SK-N-SH (cell line): ENCODE measurements around the gene TOR2A. TPM values are rescaled to one million over a fixed set of nuclear protein-coding genes. Genes with fewer than 3 reads are reported as not detected.

ENCODE experiments used
- CTCF ChIA-PET: fragments of 300-600, 350-600 bp; formaldehyde crosslinking; extraction: SDS; loops from one replicate; lab custom pipeline; 2021; lab: Yijun Ruan, JAX
- POLR2A ChIA-PET: fragments of 350-600 bp; sonication (Branson Sonifier 250); formaldehyde crosslinking; extraction: SDS; loops from one replicate; lab custom pipeline; 2020; ENCODE audit warnings: antibody characterized with exemption, inconsistent platforms; lab: Yijun Ruan, JAX
- DNase-seq: peaks from one replicate; pipeline ENCODE4 v3.0.0; 2012
- H2AFZ ChIP-seq: fragments of 200-600 bp; sonication (generic); 2 replicates; pipeline ENCODE4 v1.8.1; 2016; ENCODE audit warnings: antibody characterized with exemption, mild to moderate bottlenecking, low read depth
- H3F3A ChIP-seq: fragments of 200-600 bp; sonication (generic); replicated peaks from 2 replicates; pipeline ENCODE3; 2016; ENCODE audit warnings: antibody characterized with exemption, mild to moderate bottlenecking; ENCODE audit not compliant: insufficient read depth
- H3K27ac ChIP-seq, 2 experiments: fragments of 200-500 bp in 1 of 2; fragments of 200-600 bp in 1 of 2; sonication (Bioruptor generic) in 1 of 2; sonication (generic), shearing (Covaris generic) in 1 of 2; 2 replicates each; pipeline versions ENCODE4 v1.5.1 to v1.6.1; 2014 to 2016; ENCODE audit warnings: low read depth in 2 of 2, inconsistent platforms in 1 of 2, low read length in 1 of 2, mild to moderate bottlenecking in 1 of 2, mixed read lengths in 1 of 2
- H3K27me3 ChIP-seq: fragments of 200-600 bp; sonication (generic), shearing (Covaris generic); 2 replicates; pipeline ENCODE4 v1.6.1; 2016; ENCODE audit warnings: mixed run types; ENCODE audit not compliant: insufficient read depth
- H3K36me3 ChIP-seq, 2 experiments: fragments of 200-500 bp in 1 of 2; fragments of 200-600 bp in 1 of 2; sonication (Bioruptor generic) in 1 of 2; sonication (generic) in 1 of 2; replicated peaks in 1 of 2; 2 replicates each; pipeline versions ENCODE3 to v1.5.1; 2014 to 2016; ENCODE audit warnings: low read length in 1 of 2, mild to moderate bottlenecking in 1 of 2; ENCODE audit not compliant: insufficient read depth in 2 of 2, control insufficient read depth in 1 of 2
- H3K4me1 ChIP-seq, 2 experiments: fragments of 200-500 bp in 1 of 2; fragments of 200-600 bp in 1 of 2; sonication (Bioruptor generic) in 1 of 2; sonication (generic), shearing (Covaris generic) in 1 of 2; 2 replicates each; pipeline versions ENCODE4 v1.5.1 to v1.6.1; 2014 to 2016; ENCODE audit warnings: low read depth in 1 of 2, low read length in 1 of 2, mixed run types in 1 of 2; ENCODE audit not compliant: insufficient read depth in 2 of 2, control insufficient read depth in 1 of 2
- H3K4me2 ChIP-seq: fragments of 200-600 bp; sonication (generic), shearing (Covaris generic); 2 replicates; pipeline ENCODE4 v1.6.1; 2017; ENCODE audit warnings: mixed run types
- H3K4me3 ChIP-seq, 2 experiments: fragments of 200-500 bp in 1 of 2; fragments of 200-600 bp in 1 of 2; sonication (Bioruptor generic) in 1 of 2; sonication (generic), shearing (Covaris generic) in 1 of 2; 2 replicates each; pipeline versions ENCODE4 v1.5.1 to v1.8.1; 2014 to 2016; ENCODE audit warnings: low read depth in 2 of 2, inconsistent platforms in 1 of 2, low read length in 1 of 2, mild to moderate bottlenecking in 1 of 2, mixed read lengths in 1 of 2, moderate library complexity in 1 of 2
- H3K79me2 ChIP-seq: fragments of 200-600 bp; sonication (generic); 2 replicates; pipeline ENCODE4 v1.8.1; 2017; ENCODE audit warnings: mild to moderate bottlenecking; ENCODE audit not compliant: insufficient read depth
- H3K9ac ChIP-seq: fragments of 200-600 bp; sonication (generic); 2 replicates; pipeline ENCODE4 v1.6.1; 2017; ENCODE audit warnings: mixed run types
- H3K9me2 ChIP-seq: fragments of 200-600 bp; sonication (generic); 2 replicates; pipeline ENCODE4 v1.6.1; 2017; ENCODE audit warnings: mixed run types
- H3K9me3 ChIP-seq: fragments of 200-600 bp; sonication (generic); 2 replicates; pipeline ENCODE4 v1.6.1; 2017; ENCODE audit warnings: mixed run types, mild to moderate bottlenecking, moderate library complexity
- H4K20me1 ChIP-seq: fragments of 200-600 bp; sonication (generic); 2 replicates; pipeline ENCODE4 v1.6.1; 2017; ENCODE audit warnings: mild to moderate bottlenecking, mixed run types; ENCODE audit not compliant: insufficient read depth
- CTCF ChIP-seq: fragments of 200-600 bp; sonication (generic); IDR thresholded peaks from 2 replicates; pipeline ENCODE4 v1.6.1; 2017; ENCODE audit warnings: antibody characterized with exemption, mild to moderate bottlenecking, moderate library complexity
- EZH2phosphoT487 ChIP-seq: fragments of 200-600 bp; sonication (generic); IDR thresholded peaks from 2 replicates; pipeline ENCODE4 v1.6.1; 2017; ENCODE audit warnings: low read depth, mixed run types, mild to moderate bottlenecking, antibody characterized with exemption, moderate library complexity, borderline replicate concordance
- MEF2A ChIP-seq: IDR thresholded peaks from 2 replicates; pipeline ENCODE4 v1.4.0; 2012; ENCODE audit warnings: low read depth, borderline replicate concordance
- MXI1 ChIP-seq: IDR thresholded peaks from 2 replicates; pipeline ENCODE4 v1.6.1; 2012; ENCODE audit warnings: mild to moderate bottlenecking, low read depth, low read length, improper control_type of control experiment
- NFIC ChIP-seq: IDR thresholded peaks from 2 replicates; pipeline ENCODE4 v1.4.0; 2012; ENCODE audit warnings: borderline replicate concordance
- NRF1 ChIP-seq: IDR thresholded peaks from 2 replicates; pipeline ENCODE4 v1.6.1; 2012; ENCODE audit warnings: low read depth, mild to moderate bottlenecking, low read length
- REST ChIP-seq: IDR thresholded peaks from 2 replicates; pipeline ENCODE4 v1.6.1; 2012; ENCODE audit warnings: mild to moderate bottlenecking, low read depth, low read length, moderate library complexity
- RXRA ChIP-seq: IDR thresholded peaks from 2 replicates; pipeline ENCODE4 v1.4.0; 2012; ENCODE audit warnings: low read depth, mild to moderate bottlenecking, borderline replicate concordance
- TAF1 ChIP-seq: IDR thresholded peaks from 2 replicates; pipeline ENCODE4 v1.6.1; 2012; ENCODE audit warnings: low read depth, mild to moderate bottlenecking, low read length, moderate library complexity, borderline replicate concordance
- TEAD4 ChIP-seq: IDR thresholded peaks from 2 replicates; pipeline ENCODE4 v1.4.0; 2012; ENCODE audit warnings: mild to moderate bottlenecking, borderline replicate concordance; ENCODE audit not compliant: insufficient read depth
- USF2 ChIP-seq: fragments of 150-350 bp; IDR thresholded peaks from 2 replicates; pipeline ENCODE4 v1.6.1; 2017; ENCODE audit warnings: antibody characterized with exemption, low read length, low read depth, borderline replicate concordance
- YY1 ChIP-seq: IDR thresholded peaks from 2 replicates; pipeline ENCODE4 v1.4.0; 2012; ENCODE audit warnings: low read depth, mild to moderate bottlenecking
- WGBS: methylation state at CpG from one replicate; pipeline ENCODE4 v1.1.6; 2017; ENCODE audit warnings: low lambda C conversion rate; 5-methylcytosine and 5-hydroxymethylcytosine counted together
- polyA plus RNA-seq, 3 experiments: library from polyadenylated mRNA; depleted of rRNA; stranded (reverse); fragments of >200 nt; gene quantifications; 2 replicates each; pipeline ENCODE4 v1.2.3, GENCODE V29; 2012

The TOR2A gene
- polyA plus RNA-seq, 1 of the 3 experiments (the other 2 are of a cell fraction): 17.2 TPM

- H3K4me2 ChIP-seq: peak overlapping the region; percentile 83
- H3K27me3 ChIP-seq: no peaks in the 10 kb centered on the region
- peak overlapping the region; percentile 82; the same call in 1 of the 2 replicates for H2AFZ ChIP-seq
- 85% methylated on average over 2 of the region's 3 CpGs for WGBS
- H3K36me3 ChIP-seq: no peaks in the 10 kb centered on the region
- CTCF ChIA-PET: interaction anchor here (1.0 to 7.4 kb wide), 8 partner anchors 12 to 146 kb away, joined by 3 to 36 read pairs (median 5); partner anchors contain the start of genes CDK9 and TOR2A
- H3K79me2 ChIP-seq: no peaks in the 10 kb centered on the region
- no peaks in the 10 kb centered on the region for H4K20me1 ChIP-seq
- TF ChIP-seq NFIC: no peak
- no peak for TF ChIP-seq MEF2A
- TF ChIP-seq RXRA: no peak
- TF ChIP-seq REST: no peak
- no peak for TF ChIP-seq TAF1
- TF ChIP-seq USF2: no peak
- no peak for TF ChIP-seq NRF1
- no peak for TF ChIP-seq MXI1
- no peak for TF ChIP-seq YY1
- TF ChIP-seq TEAD4: no peak
- TF ChIP-seq CTCF: no peak
- TF ChIP-seq EZH2phosphoT487: no peak
- TF ChIP-seq, all 33 proteins: peak for 0
- Histone ChIP-seq H3K27ac (no peak overlapping the region), H3K9ac (no peak overlapping the region), H3K4me3 (peak overlapping the region; percentile 46 to 61; a peak in 1 of 4 replicates), H3K4me1 (peaks cover 0 to 17% of the 10 kb centered on the region in 2 experiments; a peak in 1 of 4 replicates), H3F3A (no peaks in the 10 kb centered on the region), H3K9me2 (no peaks in the 10 kb centered on the region), H3K9me3 (no peaks in the 10 kb centered on the region)
- POLR2A ChIA-PET: interaction anchor here (0.8 to 1.6 kb wide), 5 partner anchors 12 to 160 kb away, joined by 3 to 7 read pairs (median 3); partner anchors contain the start of genes CDK9 and PIP5KL1
- DNase-seq: no peak
Measured at GRCh38 chr9:127770583-127770904, 35.5 kb upstream of the TOR2A start.
